Kidney epithelial cell (primary cell): ENCODE measurements around the gene USP34. TPM values are rescaled to one million over a fixed set of nuclear protein-coding genes. Genes with fewer than 3 reads are reported as not detected.

Experiments
- DNase-seq: peaks from one replicate; pipeline ENCODE4 v3.0.0-alpha.2; 2010; ENCODE audit warnings: low read depth
- H3K27me3 ChIP-seq: 2 replicates; pipeline ENCODE4 v1.6.0; 2011; ENCODE audit warnings: low read length; ENCODE audit not compliant: control insufficient read depth, insufficient read depth
- H3K36me3 ChIP-seq: 2 replicates; pipeline ENCODE4 v1.5.1; 2011; ENCODE audit warnings: low read length; ENCODE audit not compliant: control insufficient read depth, insufficient read depth
- H3K4me3 ChIP-seq: 2 replicates; pipeline ENCODE4 v1.5.1; 2011; ENCODE audit warnings: low read depth, mild to moderate bottlenecking, control low read depth, low read length
- total RNA-seq: library from RNA; depleted of rRNA; stranded (reverse); fragments of >200 nt; gene quantifications from 2 replicates; pipeline ENCODE4 v1.2.3, GENCODE V29; 2015
- TF ChIP-seq, protein P1 (sequence below): IDR thresholded peaks from 2 replicates; pipeline ENCODE4 v1.5.1; 2011; ENCODE audit warnings: mild to moderate bottlenecking, moderate library complexity, low read length, control low read depth, inconsistent platforms; ENCODE audit not compliant: insufficient read depth, poor library complexity, severe bottlenecking

Gene USP34
- total RNA-seq, 1 donor from 2014 or later: 90.0 TPM

DNA sequence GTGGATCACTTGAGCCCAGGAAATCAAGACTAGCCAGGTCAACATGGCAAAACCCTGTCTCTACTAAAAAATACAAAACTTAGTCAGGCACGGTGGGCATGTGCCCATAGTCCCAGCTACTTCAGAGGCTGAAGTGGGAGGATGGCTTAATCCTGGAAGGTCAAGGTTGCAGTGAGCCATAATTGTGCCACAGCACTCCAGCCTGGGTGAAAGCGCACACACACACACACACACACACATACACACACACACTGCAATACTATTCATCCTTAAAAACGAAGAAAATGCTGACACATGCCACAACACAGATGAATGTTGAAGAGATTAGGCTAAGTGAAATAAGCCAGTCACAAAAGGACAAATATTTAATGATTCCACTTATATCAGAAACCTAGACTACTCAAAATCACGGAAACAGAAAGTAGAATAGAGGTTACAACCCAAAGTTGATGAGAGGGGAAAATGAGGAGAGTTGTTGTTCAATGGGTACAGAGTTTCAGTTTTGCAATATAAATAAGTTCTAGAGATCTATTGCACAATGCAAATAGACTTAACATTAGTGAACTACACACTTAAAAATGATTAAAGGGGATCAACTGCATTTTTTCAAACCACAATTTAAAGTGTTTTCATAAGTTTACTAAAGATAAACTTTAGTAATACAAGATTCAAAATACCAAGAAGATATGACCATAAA is 114.5 kb downstream of the USP34 start:
- H3K4me3 ChIP-seq: no peak overlapping the region
- peaks cover 1% of the 10 kb centered on the region for H3K36me3 ChIP-seq
- H3K27me3 ChIP-seq: no peaks in the 10 kb centered on the region
- TF ChIP-seq, protein P1, sequence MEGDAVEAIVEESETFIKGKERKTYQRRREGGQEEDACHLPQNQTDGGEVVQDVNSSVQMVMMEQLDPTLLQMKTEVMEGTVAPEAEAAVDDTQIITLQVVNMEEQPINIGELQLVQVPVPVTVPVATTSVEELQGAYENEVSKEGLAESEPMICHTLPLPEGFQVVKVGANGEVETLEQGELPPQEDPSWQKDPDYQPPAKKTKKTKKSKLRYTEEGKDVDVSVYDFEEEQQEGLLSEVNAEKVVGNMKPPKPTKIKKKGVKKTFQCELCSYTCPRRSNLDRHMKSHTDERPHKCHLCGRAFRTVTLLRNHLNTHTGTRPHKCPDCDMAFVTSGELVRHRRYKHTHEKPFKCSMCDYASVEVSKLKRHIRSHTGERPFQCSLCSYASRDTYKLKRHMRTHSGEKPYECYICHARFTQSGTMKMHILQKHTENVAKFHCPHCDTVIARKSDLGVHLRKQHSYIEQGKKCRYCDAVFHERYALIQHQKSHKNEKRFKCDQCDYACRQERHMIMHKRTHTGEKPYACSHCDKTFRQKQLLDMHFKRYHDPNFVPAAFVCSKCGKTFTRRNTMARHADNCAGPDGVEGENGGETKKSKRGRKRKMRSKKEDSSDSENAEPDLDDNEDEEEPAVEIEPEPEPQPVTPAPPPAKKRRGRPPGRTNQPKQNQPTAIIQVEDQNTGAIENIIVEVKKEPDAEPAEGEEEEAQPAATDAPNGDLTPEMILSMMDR: no peak
- no peak for DNase-seq

DNA sequence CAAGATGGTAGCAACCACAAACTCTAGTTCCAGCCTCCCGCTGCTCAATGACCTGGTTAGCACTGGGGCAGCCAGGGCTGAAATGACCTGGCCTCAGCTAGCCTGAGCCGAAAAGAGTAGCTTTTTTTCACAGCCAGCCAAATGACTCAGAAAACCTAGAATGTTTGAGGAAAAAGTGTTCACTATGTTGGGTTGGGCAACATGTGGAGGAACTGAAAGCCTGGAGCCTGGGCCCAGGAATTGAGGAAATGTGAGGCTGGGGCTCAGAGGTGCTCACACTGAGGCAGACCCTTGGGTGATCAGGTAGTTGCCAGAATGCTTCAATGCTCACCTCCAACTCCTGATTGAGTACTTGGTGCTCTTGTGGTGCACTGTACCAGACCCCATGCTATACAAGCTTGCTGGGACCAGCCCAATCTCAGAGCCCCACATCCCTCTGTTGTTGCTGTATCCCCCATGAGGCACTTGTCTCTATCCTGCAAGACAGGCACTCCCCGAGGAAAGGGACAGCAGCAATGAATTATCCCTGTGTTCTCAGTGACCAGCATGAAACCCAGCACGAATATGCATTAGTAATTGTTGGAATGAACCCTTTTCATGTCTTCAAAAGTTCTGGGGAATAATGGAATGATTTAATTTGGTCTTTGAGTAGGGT is 116.2 kb downstream of the USP34 start:
- H3K36me3 ChIP-seq: peaks cover 1% of the 10 kb centered on the region
- TF ChIP-seq, protein P1: no peak
- no peak for DNase-seq

DNA sequence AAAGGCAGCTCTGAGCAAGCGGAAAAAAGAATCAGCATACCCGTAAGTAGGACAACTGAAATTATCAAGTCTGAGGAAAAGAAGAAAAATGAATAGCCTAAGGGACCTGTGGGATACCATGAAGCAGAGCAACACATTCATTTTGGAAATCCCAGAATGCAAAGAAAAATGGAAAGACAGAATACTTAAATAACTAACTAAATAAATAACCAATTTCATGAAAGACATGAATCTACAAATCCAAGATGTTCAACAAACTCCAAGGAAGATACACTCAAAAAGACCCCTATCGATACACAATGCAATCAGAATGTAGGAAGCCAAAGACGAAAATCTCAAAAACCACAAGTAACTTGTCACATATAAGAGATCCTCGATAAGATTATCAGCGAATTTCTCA is 117.0 kb downstream of the USP34 start:
- H3K4me3 ChIP-seq: no peak overlapping the region
- H3K27me3 ChIP-seq: no peaks in the 10 kb centered on the region
- no peak for DNase-seq
- TF ChIP-seq, protein P1: no peak
- H3K36me3 ChIP-seq: peaks cover 1% of the 10 kb centered on the region

More for the DNA sequence above, 116.2 kb downstream of the USP34 start:
- Histone ChIP-seq H3K4me3 (no peak overlapping the region), H3K27me3 (no peaks in the 10 kb centered on the region)

GRCh38 chr2:61350777-61351176 is 120.1 kb downstream of the USP34 start:
- H3K36me3 ChIP-seq: no peaks in the 10 kb centered on the region
- no peak overlapping the region for H3K4me3 ChIP-seq
- no peak for DNase-seq
- no peaks in the 10 kb centered on the region for H3K27me3 ChIP-seq
- TF ChIP-seq, protein P1: no peak

- TF ChIP-seq, protein P1: no peak
- DNase-seq: no peak
- H3K36me3 ChIP-seq: no peaks in the 10 kb centered on the region
These were observed 127.7 kb downstream of the USP34 start for GRCh38 chr2:61343141-61343540.

More at GRCh38 chr2:61343141-61343540, 127.7 kb downstream of the USP34 start:
- Histone ChIP-seq H3K4me3 (no peak overlapping the region), H3K27me3 (no peaks in the 10 kb centered on the region)
